ENCODE measurements around the gene GNPDA2. TPM values are rescaled to one million over a fixed set of nuclear protein-coding genes. Genes with fewer than 3 reads are reported as not detected.
A peak's percentile ranks its signal among the peaks of the same experiment; 100 is the strongest.

Gene GNPDA2
- total and polyA plus RNA-seq, 12 donors, result 9.2 to 20.1 (median 12.3) TPM

DNA sequence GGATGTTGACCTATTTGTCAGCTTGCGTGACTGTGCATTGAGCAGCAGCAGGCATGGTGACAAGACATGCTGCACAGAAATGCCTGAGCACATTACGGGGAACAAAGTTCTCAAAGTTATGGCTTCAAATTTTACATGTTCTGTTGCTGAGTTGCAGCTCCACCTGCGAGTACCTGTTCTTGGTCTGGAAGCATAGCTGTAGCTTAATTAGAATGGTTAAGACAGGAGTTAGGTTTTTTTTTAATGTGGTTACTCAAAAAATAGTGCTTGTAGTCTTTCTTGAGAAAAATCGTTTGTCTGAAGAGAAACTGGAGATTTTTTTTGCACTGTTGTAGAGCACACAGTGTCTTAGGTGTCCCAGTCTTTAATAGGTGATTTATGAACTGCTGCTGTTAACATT is 38.8 kb upstream of the GNPDA2 start:
- intact Hi-C loops (cut with DNase I), result loop anchor here in 6 of 10 donors (5.0 to 10.0 kb wide), 5 partner anchors 160 to 1510 kb away; no protein-coding TSS in a partner anchor
- H3K9me3 ChIP-seq, result no peaks in the 10 kb centered on the region
- peaks cover 0 to 8% (median 0%) of the 10 kb centered on the region in 7 donors for H3K27me3 ChIP-seq
- TF ChIP-seq, protein P1, sequence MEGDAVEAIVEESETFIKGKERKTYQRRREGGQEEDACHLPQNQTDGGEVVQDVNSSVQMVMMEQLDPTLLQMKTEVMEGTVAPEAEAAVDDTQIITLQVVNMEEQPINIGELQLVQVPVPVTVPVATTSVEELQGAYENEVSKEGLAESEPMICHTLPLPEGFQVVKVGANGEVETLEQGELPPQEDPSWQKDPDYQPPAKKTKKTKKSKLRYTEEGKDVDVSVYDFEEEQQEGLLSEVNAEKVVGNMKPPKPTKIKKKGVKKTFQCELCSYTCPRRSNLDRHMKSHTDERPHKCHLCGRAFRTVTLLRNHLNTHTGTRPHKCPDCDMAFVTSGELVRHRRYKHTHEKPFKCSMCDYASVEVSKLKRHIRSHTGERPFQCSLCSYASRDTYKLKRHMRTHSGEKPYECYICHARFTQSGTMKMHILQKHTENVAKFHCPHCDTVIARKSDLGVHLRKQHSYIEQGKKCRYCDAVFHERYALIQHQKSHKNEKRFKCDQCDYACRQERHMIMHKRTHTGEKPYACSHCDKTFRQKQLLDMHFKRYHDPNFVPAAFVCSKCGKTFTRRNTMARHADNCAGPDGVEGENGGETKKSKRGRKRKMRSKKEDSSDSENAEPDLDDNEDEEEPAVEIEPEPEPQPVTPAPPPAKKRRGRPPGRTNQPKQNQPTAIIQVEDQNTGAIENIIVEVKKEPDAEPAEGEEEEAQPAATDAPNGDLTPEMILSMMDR (IDR thresholded peaks at IDR 0.05), result no peak
- DNase-seq, result no peak
- no peak overlapping the region for H3K4me3 ChIP-seq
- H3K36me3 ChIP-seq, result no peaks in the 10 kb centered on the region
- H3K27ac ChIP-seq, result no peak overlapping the region
- no peak for ATAC-seq
- peaks cover 0 to 10% (median 0%) of the 10 kb centered on the region in 9 donors for H3K4me1 ChIP-seq
- WGBS, 2 donors, result 72 to 84% methylated on average over 4 of the region's 4 CpGs

DNA sequence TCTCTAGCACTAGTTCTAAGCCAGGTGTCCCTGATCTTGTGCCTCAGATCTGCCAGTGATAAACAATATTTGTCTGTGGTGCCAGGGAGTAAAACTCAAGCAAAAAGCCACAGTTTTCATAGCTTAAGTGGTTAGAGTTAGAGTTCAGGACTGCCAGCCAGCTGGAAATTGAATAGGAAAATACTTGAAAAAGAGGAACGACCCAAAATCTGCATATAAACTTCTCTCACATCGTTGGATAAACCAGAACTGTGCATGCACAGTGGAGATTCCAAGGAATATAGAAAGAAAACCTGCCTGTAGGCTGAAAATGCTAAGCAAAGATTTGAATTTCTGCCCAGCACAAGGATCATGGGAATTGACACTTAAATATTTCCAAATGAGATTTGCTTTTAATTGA is 35.0 kb upstream of the GNPDA2 start:
- 28 to 48% methylated on average over 2 of the region's 2 CpGs for WGBS, 2 donors
- Histone ChIP-seq H3K9me3 (no peaks in the 10 kb centered on the region), H3K36me3 (no peaks in the 10 kb centered on the region), H3K4me3 (no peak overlapping the region), H3K4me1 (peaks cover 0 to 5% (median 0%) of the 10 kb centered on the region in 9 donors), H3K27me3 (peaks cover 0 to 8% (median 0%) of the 10 kb centered on the region in 7 donors), H3K27ac (no peak overlapping the region)
- TF ChIP-seq, protein P1 (IDR thresholded peaks at IDR 0.05), result no peak
- no peak for DNase-seq
- ATAC-seq, result no peak
- intact Hi-C loops (cut with DNase I), result loop anchor here in 8 of 10 donors (5.0 to 10.0 kb wide), 8 partner anchors 156 to 1513 kb away; no protein-coding TSS in a partner anchor

DNA sequence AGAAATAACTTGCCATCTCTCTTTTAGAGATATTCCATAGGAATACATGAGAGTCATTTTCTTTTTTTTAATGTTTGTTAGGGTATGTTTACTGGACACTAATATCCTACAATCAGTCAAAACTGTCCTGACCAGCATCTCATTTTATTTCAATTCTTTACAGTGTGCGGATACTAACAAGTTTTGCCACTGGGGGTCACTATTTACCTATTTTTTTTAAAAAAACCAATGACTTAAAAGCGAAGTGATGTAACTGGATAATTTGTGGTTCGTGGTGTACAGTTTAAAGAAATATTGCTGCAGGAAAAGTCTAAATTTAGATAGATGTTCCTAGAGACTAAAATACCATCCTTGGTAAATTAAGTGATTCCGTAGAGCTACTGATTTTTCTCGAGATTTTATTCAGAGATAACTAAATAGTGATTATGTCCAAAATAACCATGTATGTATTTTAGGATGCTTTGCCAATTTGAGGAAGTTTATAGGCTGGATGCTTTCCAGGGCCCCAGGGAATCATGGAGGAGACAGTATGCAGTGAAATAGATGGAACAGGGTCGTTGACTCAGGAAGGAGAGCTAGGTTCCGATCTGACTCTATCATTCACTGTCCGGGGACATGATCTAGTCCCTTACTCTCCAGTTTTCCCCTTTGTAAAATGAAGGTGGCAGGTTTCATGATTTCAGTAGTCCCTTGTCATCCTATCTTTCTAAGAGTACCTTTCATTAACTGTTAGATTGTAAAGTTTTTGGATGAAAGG is 34.0 kb upstream of the GNPDA2 start:
- H3K27ac ChIP-seq, result no peak overlapping the region
- WGBS, 2 donors, result 27 to 33% methylated on average over 8 of the region's 8 CpGs
- intact Hi-C loops (cut with DNase I), result loop anchor here in 8 of 10 donors (5.0 to 10.0 kb wide), 8 partner anchors 157 to 1514 kb away; no protein-coding TSS in a partner anchor
- peaks cover 0 to 5% (median 0%) of the 10 kb centered on the region in 9 donors for H3K4me1 ChIP-seq
- H3K9me3 ChIP-seq, result no peaks in the 10 kb centered on the region
- TF ChIP-seq, protein P1 (IDR thresholded peaks at IDR 0.05), result peak; percentile 25 to 66 (median 52)
- H3K27me3 ChIP-seq, result peaks cover 0 to 8% (median 0%) of the 10 kb centered on the region in 7 donors
- no peaks in the 10 kb centered on the region for H3K36me3 ChIP-seq
- ATAC-seq, result peak; percentile 28 to 81 (median 65)
- H3K4me3 ChIP-seq, result no peak overlapping the region
- DNase-seq, result no peak

DNA sequence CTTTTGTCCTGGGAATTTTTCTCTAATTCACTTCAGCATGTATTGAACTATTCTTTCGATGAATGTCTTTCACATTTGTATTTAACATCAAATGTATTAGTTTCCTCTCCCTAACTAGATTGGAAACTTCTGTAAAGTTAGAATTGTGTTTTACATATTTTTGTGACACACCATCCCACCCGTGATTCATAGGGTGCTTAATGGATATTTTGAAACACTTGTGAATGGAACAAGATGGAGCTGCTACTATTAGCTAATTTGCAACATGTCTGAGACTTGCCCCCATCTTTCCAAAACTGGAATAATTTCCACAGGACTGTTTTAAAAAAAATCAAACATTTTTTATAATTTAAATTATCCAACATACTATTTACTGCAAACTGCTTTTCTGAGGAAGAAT is 30.2 kb upstream of the GNPDA2 start:
- no peaks in the 10 kb centered on the region for H3K9me3 ChIP-seq

More for the DNA sequence above, 30.2 kb upstream of the GNPDA2 start:
- H3K27me3 ChIP-seq, result peaks cover 0 to 8% (median 0%) of the 10 kb centered on the region in 7 donors
- H3K27ac ChIP-seq, result no peak overlapping the region
- DNase-seq (no peak), ATAC-seq (no peak)
- H3K36me3 ChIP-seq, result no peaks in the 10 kb centered on the region
- TF ChIP-seq, protein P1 (IDR thresholded peaks at IDR 0.05), result no peak
- peaks cover 0 to 5% (median 0%) of the 10 kb centered on the region in 9 donors for H3K4me1 ChIP-seq
- 83 to 84% methylated on average over 2 of the region's 2 CpGs for WGBS, 2 donors
- no peak overlapping the region for H3K4me3 ChIP-seq
- intact Hi-C loops (cut with DNase I), result loop anchor here in 5 of 10 donors (5.0 to 10.0 kb wide), 5 partner anchors 1508 to 1521 kb away; no protein-coding TSS in a partner anchor

Measured in heart right ventricle (tissue), 16 donors.